GM18519 (cell line): ENCODE data around the gene MFAP2.
"Not testable (repeated sequence)": the region's sequence is repeated elsewhere in the genome, so short reads cannot be mapped to it uniquely, and the experiment has no call there.

Source experiments
- ATAC-seq: cut with Tn5 transposase; IDR thresholded peaks from one replicate; pipeline ENCODE4 v1.9.1; 2021; ENCODE audit warnings: mild to moderate bottlenecking, moderate library complexity; ENCODE audit not compliant: unreplicated experiment, low FRiP score

MFAP2 gene

GRCh38 chr1:16966282-16966681 is 14.1 kb downstream of the MFAP2 start:
- ATAC-seq = no peak

- no peak for ATAC-seq
Observed at GRCh38 chr1:16965486-16966067, 14.8 kb downstream of the MFAP2 start.

- ATAC-seq = not testable (repeated sequence)
Observed at GRCh38 chr1:16964169-16964568, 16.3 kb downstream of the MFAP2 start.

- ATAC-seq = no peak
Observed at GRCh38 chr1:16961297-16962133, 18.9 kb downstream of the MFAP2 start.

- ATAC-seq = no peak
Observed at GRCh38 chr1:16960560-16961296, 19.7 kb downstream of the MFAP2 start.

- no peak for ATAC-seq
Observed at GRCh38 chr1:16958475-16958874, 21.9 kb downstream of the MFAP2 start.

GRCh38 chr1:16957731-16958130 is 22.7 kb downstream of the MFAP2 start:
- no peak for ATAC-seq

- no peak for ATAC-seq
Observed at GRCh38 chr1:16956775-16957174, 23.6 kb downstream of the MFAP2 start.

- ATAC-seq = no peak
Observed at GRCh38 chr1:16955186-16955585, 25.2 kb downstream of the MFAP2 start.

GRCh38 chr1:16954579-16954978 is 25.8 kb downstream of the MFAP2 start:
- ATAC-seq = no peak

GRCh38 chr1:16952376-16952775 is 28.0 kb downstream of the MFAP2 start:
- not testable (repeated sequence) for ATAC-seq

- not testable (repeated sequence) for ATAC-seq
Observed at GRCh38 chr1:16949026-16949425, 31.4 kb downstream of the MFAP2 start.

- ATAC-seq = not testable (repeated sequence)
Observed at GRCh38 chr1:16948282-16948891, 32.0 kb downstream of the MFAP2 start.

GRCh38 chr1:16946646-16947045 is 33.8 kb downstream of the MFAP2 start:
- ATAC-seq = no peak

- ATAC-seq = not testable (repeated sequence)
Observed at GRCh38 chr1:16946185-16946584, 34.2 kb downstream of the MFAP2 start.

GRCh38 chr1:16945512-16945911 is 34.9 kb downstream of the MFAP2 start:
- not testable (repeated sequence) for ATAC-seq

- no peak for ATAC-seq
Observed at GRCh38 chr1:16944038-16944437, 36.4 kb downstream of the MFAP2 start.

- ATAC-seq = not testable (repeated sequence)
Observed at GRCh38 chr1:16939386-16940180, 40.8 kb downstream of the MFAP2 start.

- ATAC-seq = no peak
Observed at GRCh38 chr1:16938351-16939321, 41.8 kb downstream of the MFAP2 start.
